Mucosa of descending colon (tissue), 3 donors: ENCODE measurements around the gene CDKL1. TPM values are rescaled to one million over a fixed set of nuclear protein-coding genes. Genes with fewer than 3 reads are reported as not detected.

Source experiments
- ATAC-seq: fragments of 200-7000 bp; cut with Tn5 transposase; one replicate; pipeline ENCODE4 v1.9.1; 2020; ENCODE audit warnings: mild to moderate bottlenecking, moderate library complexity
- DNase-seq, 3 donors: peaks; one replicate each; pipeline ENCODE4 v3.0.0-alpha.2; 2020
- H3K36me3 ChIP-seq: fragments of 200-600 bp; one replicate; pipeline ENCODE4 v1.8.0; 2021; ENCODE audit warnings: low read depth, mild to moderate bottlenecking
- H3K4me1 ChIP-seq: fragments of 200-600 bp; one replicate; pipeline ENCODE4 v1.8.0; 2021; ENCODE audit warnings: low read depth, mild to moderate bottlenecking
- H3K4me3 ChIP-seq: fragments of 200-600 bp; one replicate; pipeline ENCODE4 v1.8.0; 2021; ENCODE audit warnings: mild to moderate bottlenecking
- H3K9me3 ChIP-seq: fragments of 200-600 bp; one replicate; pipeline ENCODE4 v1.8.0; 2021; ENCODE audit warnings: mild to moderate bottlenecking
- CTCF ChIP-seq: fragments of 200-600 bp; IDR thresholded peaks from one replicate; pipeline ENCODE4 v1.8.0; 2022; ENCODE audit warnings: antibody characterized with exemption, mild to moderate bottlenecking
- intact Hi-C, 2 donors: fragments of 100-400 bp; cut with DNase I in 1 of 2; cut with micrococcal nuclease in 1 of 2; formaldehyde crosslinking; loops; one replicate each; pipeline versions ENCODE4 v1.11.0 to v1.11.1; 2022; cut with DNase I, micrococcal nuclease
- total RNA-seq, 3 donors: library from RNA; stranded (reverse); fragmentation: NEBNext Ultra II Directional in 2 of 3; extraction: Animal tissue kit (Norgen Biotek cat#: 25700) in 2 of 3; gene quantifications; one replicate each; pipeline versions ENCODE4 v1.2.1 to v1.2.4, GENCODE V29; 2021 to 2023
- donor health status: DM: no; HTN: no; CAD: no; lungs with moderate emphysema.
- donor health status: DM: no; HTN: no; CAD: no.
- donor health status: DM: no; HTN: yes; CAD: no.

CDKL1 gene
- total RNA-seq, 3 donors from 2014 or later: 31.0 to 70.4 (median 53.5) TPM

- intact Hi-C loops: no loop called here
- H3K9me3 ChIP-seq: no peaks in the 10 kb centered on the region
- ATAC-seq (no peak), DNase-seq (no peak)
- H3K36me3 ChIP-seq: no peaks in the 10 kb centered on the region
- no peak for TF ChIP-seq CTCF
- no peak overlapping the region for H3K4me3 ChIP-seq
- H3K4me1 ChIP-seq: no peaks in the 10 kb centered on the region
Measured at GRCh38 chr14:50380455-50380854, 16.2 kb downstream of the CDKL1 start.

- Histone ChIP-seq H3K4me3 (no peak overlapping the region), H3K4me1 (peaks cover 2% of the 10 kb centered on the region), H3K9me3 (no peaks in the 10 kb centered on the region), H3K36me3 (no peaks in the 10 kb centered on the region)
- intact Hi-C loops: no loop called here
- no peak for DNase-seq
- TF ChIP-seq CTCF: no peak
- ATAC-seq: peak; percentile 51
Measured at GRCh38 chr14:50379563-50379962, 17.1 kb downstream of the CDKL1 start.

GRCh38 chr14:50377550-50378085 is 19.1 kb downstream of the CDKL1 start:
- DNase-seq (no peak), ATAC-seq (no peak)
- intact Hi-C loops: no loop called here
- H3K4me1 ChIP-seq: peaks cover 12% of the 10 kb centered on the region
- H3K4me3 ChIP-seq: no peak overlapping the region
- TF ChIP-seq CTCF: no peak
- H3K36me3 ChIP-seq: no peaks in the 10 kb centered on the region
- H3K9me3 ChIP-seq: no peaks in the 10 kb centered on the region

GRCh38 chr14:50375760-50376159 is 20.9 kb downstream of the CDKL1 start:
- no peak for TF ChIP-seq CTCF
- no peaks in the 10 kb centered on the region for H3K36me3 ChIP-seq
- no peak for DNase-seq
- no peak for ATAC-seq
- no peaks in the 10 kb centered on the region for H3K9me3 ChIP-seq
- no peak overlapping the region for H3K4me3 ChIP-seq
- H3K4me1 ChIP-seq: peaks cover 12% of the 10 kb centered on the region
- intact Hi-C loops: no loop called here

GRCh38 chr14:50373959-50374358 is 22.7 kb downstream of the CDKL1 start:
- intact Hi-C loops: no loop called here
- Histone ChIP-seq H3K9me3 (no peaks in the 10 kb centered on the region), H3K4me3 (no peak overlapping the region), H3K4me1 (peaks cover 13% of the 10 kb centered on the region), H3K36me3 (no peaks in the 10 kb centered on the region)
- no peak for TF ChIP-seq CTCF
- peak; percentile 62 for ATAC-seq
- DNase-seq: no peak

GRCh38 chr14:50371546-50371945 is 25.1 kb downstream of the CDKL1 start:
- intact Hi-C loops: no loop called here
- ATAC-seq: no peak
- no peak for TF ChIP-seq CTCF

More at GRCh38 chr14:50371546-50371945, 25.1 kb downstream of the CDKL1 start:
- DNase-seq: no peak
- Histone ChIP-seq H3K4me3 (no peak overlapping the region), H3K9me3 (no peaks in the 10 kb centered on the region), H3K4me1 (peaks cover 15% of the 10 kb centered on the region), H3K36me3 (no peaks in the 10 kb centered on the region)
